ENCODE data around the gene RGL1.

Gene RGL1

GRCh38 chr1:183968386-183968785, 163.5 kb downstream of the RGL1 start:
- Histone ChIP-seq H2AFZ (ENCODE audit: low read length) (no peak overlapping the region), H3K4me1 (ENCODE audit: low read length) (no peaks in the 10 kb centered on the region), H3K4me3 (ENCODE audit: low read length) (no peak overlapping the region), H3K4me2 (ENCODE audit: low read depth, low read length) (no peak overlapping the region), H3K79me2 (ENCODE audit: low read length) (no peaks in the 10 kb centered on the region), H3F3A (ENCODE audit: insufficient read depth, low read length) (no peaks in the 10 kb centered on the region), H3K27ac (ENCODE audit: low read length) (no peak overlapping the region), H3K9ac (ENCODE audit: low read length) (no peak overlapping the region), H3K9me2 (replicated peaks; ENCODE audit: insufficient read depth, low read length) (no peaks in the 10 kb centered on the region), H3K9me3 (replicated peaks; ENCODE audit: insufficient read depth, low read length) (no peaks in the 10 kb centered on the region), H4K20me1 (ENCODE audit: insufficient read depth, low read length) (no peaks in the 10 kb centered on the region), H3K27me3 (replicated peaks; ENCODE audit: insufficient read depth, low read length) (no peaks in the 10 kb centered on the region), H3K36me3 (replicated peaks; ENCODE audit: insufficient read depth, low read length) (no peaks in the 10 kb centered on the region)
- TF ChIP-seq CTCF (IDR thresholded peaks at IDR 0.05; ENCODE audit: low read length) (no peak), EZH2 (optimal IDR thresholded peaks at IDR 0.05; ENCODE audit: low read depth, low read length) (no peak), EZH2phosphoT487 (IDR thresholded peaks at IDR 0.05; ENCODE audit: low read length) (no peak)
- DNase-seq: no peak

GRCh38 chr1:183970516-183971300, 165.8 kb downstream of the RGL1 start:
- DNase-seq: no peak
- H3K4me1 ChIP-seq (ENCODE audit: low read length): no peaks in the 10 kb centered on the region
- no peaks in the 10 kb centered on the region for H3K27me3 ChIP-seq (replicated peaks; ENCODE audit: insufficient read depth, low read length)
- H3K9me3 ChIP-seq (replicated peaks; ENCODE audit: insufficient read depth, low read length): no peaks in the 10 kb centered on the region
- H3K9ac ChIP-seq (ENCODE audit: low read length): no peak overlapping the region
- H3K27ac ChIP-seq (ENCODE audit: low read length): no peak overlapping the region
- no peak overlapping the region for H2AFZ ChIP-seq (ENCODE audit: low read length)
- H3K4me2 ChIP-seq (ENCODE audit: low read depth, low read length): no peak overlapping the region
- no peaks in the 10 kb centered on the region for H4K20me1 ChIP-seq (ENCODE audit: insufficient read depth, low read length)
- no peaks in the 10 kb centered on the region for H3K9me2 ChIP-seq (replicated peaks; ENCODE audit: insufficient read depth, low read length)
- H3K79me2 ChIP-seq (ENCODE audit: low read length): no peaks in the 10 kb centered on the region
- no peaks in the 10 kb centered on the region for H3K36me3 ChIP-seq (replicated peaks; ENCODE audit: insufficient read depth, low read length)
- no peak overlapping the region for H3K4me3 ChIP-seq (ENCODE audit: low read length)
- TF ChIP-seq CTCF (IDR thresholded peaks at IDR 0.05; ENCODE audit: low read length): no peak
- no peak for TF ChIP-seq EZH2phosphoT487 (IDR thresholded peaks at IDR 0.05; ENCODE audit: low read length)
- no peak for TF ChIP-seq EZH2 (optimal IDR thresholded peaks at IDR 0.05; ENCODE audit: low read depth, low read length)
- no peaks in the 10 kb centered on the region for H3F3A ChIP-seq (ENCODE audit: insufficient read depth, low read length)

- no peak overlapping the region for H2AFZ ChIP-seq (ENCODE audit: low read length)
- H3F3A ChIP-seq (ENCODE audit: insufficient read depth, low read length): no peaks in the 10 kb centered on the region
- no peak overlapping the region for H3K27ac ChIP-seq (ENCODE audit: low read length)
- TF ChIP-seq EZH2phosphoT487 (IDR thresholded peaks at IDR 0.05; ENCODE audit: low read length) (no peak), EZH2 (optimal IDR thresholded peaks at IDR 0.05; ENCODE audit: low read depth, low read length) (no peak), CTCF (IDR thresholded peaks at IDR 0.05; ENCODE audit: low read length) (no peak)
- no peaks in the 10 kb centered on the region for H3K9me2 ChIP-seq (replicated peaks; ENCODE audit: insufficient read depth, low read length)
- H3K4me2 ChIP-seq (ENCODE audit: low read depth, low read length): no peak overlapping the region
- H3K4me1 ChIP-seq (ENCODE audit: low read length): no peaks in the 10 kb centered on the region
- H4K20me1 ChIP-seq (ENCODE audit: insufficient read depth, low read length): no peaks in the 10 kb centered on the region
- no peak overlapping the region for H3K4me3 ChIP-seq (ENCODE audit: low read length)
- no peaks in the 10 kb centered on the region for H3K9me3 ChIP-seq (replicated peaks; ENCODE audit: insufficient read depth, low read length)
- no peaks in the 10 kb centered on the region for H3K79me2 ChIP-seq (ENCODE audit: low read length)
- DNase-seq: no peak
- no peaks in the 10 kb centered on the region for H3K36me3 ChIP-seq (replicated peaks; ENCODE audit: insufficient read depth, low read length)
- H3K9ac ChIP-seq (ENCODE audit: low read length): no peak overlapping the region
- no peaks in the 10 kb centered on the region for H3K27me3 ChIP-seq (replicated peaks; ENCODE audit: insufficient read depth, low read length)
These were observed 170.7 kb downstream of the RGL1 start for GRCh38 chr1:183975651-183976050.

Data from MM.1S (cell line).